NCI-H2196 treated with DMSO at 0.1 percent for 48 hours (cell line): ENCODE measurements around the gene AGBL1.
"Not testable (repeated sequence)": the region's sequence is repeated elsewhere in the genome, so short reads cannot be mapped to it uniquely, and the experiment has no call there.

Source experiments
- DNase-seq: peaks from one replicate; lab custom pipeline; 2025; ENCODE audit not compliant: unreplicated experiment; lab: John Stamatoyannopoulos, UW

AGBL1 gene

DNA sequence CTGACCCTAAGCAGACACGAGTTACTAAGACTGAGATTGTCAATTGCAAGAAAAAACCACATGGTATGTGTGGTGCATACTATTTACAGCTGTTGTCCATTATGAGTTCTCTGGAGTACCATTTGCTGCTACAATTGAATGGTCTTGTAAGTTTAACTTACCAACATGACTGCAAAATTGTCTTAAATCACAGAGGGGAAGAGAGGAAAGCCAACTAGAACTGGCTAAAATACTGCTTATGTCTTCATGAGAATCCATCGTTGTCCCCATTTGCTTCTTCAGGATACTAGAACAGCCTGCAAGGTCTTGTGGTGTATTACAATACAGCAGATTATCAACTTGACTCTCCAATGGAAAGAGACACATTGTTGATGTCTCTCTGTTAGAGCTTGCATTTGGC is 313.2 kb downstream of the AGBL1 start:
- no peak for DNase-seq

DNA sequence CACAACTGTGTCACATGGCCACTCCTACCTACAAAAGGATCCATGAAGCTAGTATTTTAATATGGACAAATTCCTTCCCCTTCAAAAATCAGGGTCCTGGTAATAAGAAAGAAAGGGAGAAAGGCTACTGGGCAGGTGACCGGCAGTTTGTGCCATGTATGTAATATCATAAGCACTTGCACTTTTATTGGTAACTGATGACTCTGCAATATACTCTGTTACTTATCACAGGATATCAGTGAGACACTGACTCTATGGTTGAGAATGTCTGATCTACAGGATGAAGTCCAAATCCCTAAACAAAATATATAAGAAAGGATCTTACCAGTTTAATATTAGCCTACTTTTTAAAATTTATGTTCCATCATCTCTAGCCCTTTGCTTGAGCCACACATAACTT is 315.2 kb downstream of the AGBL1 start:
- DNase-seq = no peak

GRCh38 chr15:86399041-86399954 is 319.6 kb downstream of the AGBL1 start:
- no peak for DNase-seq

DNA sequence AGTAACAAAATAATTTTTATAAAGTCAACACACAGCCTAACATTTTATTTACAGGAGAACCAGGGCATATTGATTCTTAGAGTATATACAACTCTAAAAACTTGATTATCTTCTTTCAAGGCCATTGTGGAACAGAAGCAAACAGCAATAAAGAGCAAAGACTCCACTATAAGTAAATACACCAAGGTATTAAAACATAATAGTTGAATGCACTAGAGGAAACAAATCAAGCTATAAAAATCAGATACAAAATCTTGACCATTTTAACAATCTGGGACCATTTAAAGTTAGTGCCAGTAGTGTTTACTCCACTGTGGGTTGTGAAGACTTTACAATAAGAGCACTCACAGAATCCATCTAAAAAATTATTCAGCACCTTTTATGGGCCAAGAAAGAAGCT is 323.6 kb downstream of the AGBL1 start:
- DNase-seq = no peak

GRCh38 chr15:86403914-86404583 is 324.4 kb downstream of the AGBL1 start:
- no peak for DNase-seq

DNA sequence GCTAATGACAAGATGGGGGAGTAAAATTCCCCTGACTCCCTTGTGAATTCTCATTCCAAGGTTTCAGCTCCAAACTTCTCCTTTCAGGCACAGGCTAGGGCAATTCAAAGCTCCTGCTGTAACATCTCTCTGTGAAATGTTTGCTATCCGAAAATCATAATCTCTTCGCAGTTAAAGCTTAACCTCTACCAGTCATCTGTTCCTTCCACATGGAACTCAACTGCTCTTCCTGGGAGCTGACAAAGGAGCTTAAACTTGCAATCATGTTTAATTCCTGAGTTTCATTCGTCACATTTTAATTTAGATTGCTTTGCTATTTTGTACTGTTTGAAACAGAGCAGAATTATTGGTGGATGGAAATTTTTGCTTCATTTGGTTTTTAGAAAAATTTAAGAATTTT is 328.6 kb downstream of the AGBL1 start:
- DNase-seq = no peak

- DNase-seq = no peak
Observed at GRCh38 chr15:86411916-86412315, 332.2 kb downstream of the AGBL1 start.

DNA sequence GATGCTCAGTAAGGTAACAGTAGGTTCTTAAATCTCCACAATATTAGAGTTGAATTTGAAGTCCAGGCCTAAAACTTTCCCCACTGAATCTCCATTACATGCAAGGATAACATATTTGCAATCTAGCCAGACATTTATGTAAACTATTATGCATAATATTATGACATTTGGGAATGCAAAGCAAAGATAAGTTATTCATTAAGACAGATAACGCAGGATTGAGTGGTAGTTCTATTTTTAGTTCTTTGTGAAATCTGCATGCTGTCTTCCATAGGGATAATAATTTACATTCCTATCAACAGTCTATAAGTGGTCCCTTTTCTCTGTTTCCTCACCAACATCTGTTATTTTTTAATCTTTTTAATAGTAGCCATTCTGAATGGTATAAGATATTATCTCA is 333.5 kb downstream of the AGBL1 start:
- DNase-seq = no peak

DNA sequence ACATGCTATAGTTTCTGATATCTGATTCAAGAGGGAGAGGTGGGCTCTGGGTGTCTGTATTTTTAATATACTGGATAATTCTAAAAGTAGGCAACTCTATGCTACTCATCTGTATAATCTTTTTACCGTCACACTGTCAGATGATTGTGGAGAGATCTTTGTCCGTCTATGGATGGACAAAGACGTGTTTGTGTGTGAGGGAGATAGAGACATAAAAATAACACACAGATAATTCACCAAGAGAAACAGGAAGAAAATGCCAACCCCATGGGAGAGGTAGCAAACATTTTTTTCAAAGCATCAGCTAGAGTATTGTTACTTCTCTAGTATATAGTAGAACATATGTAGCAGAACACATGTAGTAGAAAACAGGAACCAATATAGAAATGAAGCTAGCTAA is 346.1 kb downstream of the AGBL1 start:
- DNase-seq = no peak

- DNase-seq = no peak
Observed at GRCh38 chr15:86432861-86433260, 353.2 kb downstream of the AGBL1 start.

GRCh38 chr15:86433983-86434382 is 354.3 kb downstream of the AGBL1 start:
- no peak for DNase-seq

- DNase-seq = no peak
Observed at GRCh38 chr15:86439614-86440013, 359.9 kb downstream of the AGBL1 start.

DNA sequence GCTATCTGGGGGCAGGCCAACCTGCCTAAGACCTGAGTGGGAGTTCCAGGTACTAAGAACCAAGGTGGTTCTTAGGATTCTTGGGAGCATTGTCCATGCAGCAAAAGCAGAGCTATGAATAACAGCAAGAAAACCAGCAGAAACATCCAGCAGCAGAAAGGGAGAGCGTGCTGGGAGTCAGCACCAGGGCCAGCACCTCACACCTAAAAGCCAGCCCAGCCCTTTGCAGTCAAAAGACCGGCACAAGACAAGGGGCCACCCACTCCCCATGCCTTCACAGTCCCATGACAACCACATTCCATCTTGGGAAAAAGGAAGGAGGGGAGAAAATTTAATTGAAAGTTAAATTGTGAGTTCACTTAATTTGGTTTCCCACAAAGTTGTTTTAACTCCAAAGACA is 364.9 kb downstream of the AGBL1 start:
- no peak for DNase-seq

DNA sequence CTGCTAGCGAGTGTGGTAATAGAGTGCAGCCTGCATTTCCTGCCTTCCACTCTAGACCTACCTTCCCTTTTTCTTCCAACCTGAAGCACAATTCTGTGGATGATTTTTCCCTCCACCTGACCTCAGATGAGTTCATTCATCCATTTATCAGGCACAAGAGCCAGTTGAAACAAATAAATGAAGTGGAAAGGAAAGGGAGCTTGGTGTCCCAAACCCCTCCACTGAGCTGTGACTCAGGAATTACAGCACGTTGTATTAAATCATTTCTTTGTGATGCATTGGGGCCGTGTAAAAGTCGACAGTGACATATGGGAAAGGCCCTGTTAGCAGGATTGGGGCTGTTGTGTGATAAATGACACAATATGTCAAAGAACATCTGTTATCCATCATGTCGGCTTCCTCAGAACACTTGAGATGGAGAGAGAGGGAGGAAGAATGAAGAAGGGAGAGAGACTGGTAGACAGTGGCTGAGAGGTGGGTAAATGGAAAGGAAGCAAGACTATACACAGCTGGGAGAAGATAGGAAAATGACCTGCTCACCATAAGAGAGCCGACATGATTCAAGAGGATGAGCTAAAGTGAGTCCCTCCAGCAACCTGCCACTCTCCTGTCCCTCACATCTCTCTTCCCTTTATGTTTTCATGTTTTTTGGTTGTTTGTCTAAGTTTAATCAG is 366.0 kb downstream of the AGBL1 start:
- DNase-seq = no peak

GRCh38 chr15:86446253-86446640 is 366.6 kb downstream of the AGBL1 start:
- DNase-seq = no peak

DNA sequence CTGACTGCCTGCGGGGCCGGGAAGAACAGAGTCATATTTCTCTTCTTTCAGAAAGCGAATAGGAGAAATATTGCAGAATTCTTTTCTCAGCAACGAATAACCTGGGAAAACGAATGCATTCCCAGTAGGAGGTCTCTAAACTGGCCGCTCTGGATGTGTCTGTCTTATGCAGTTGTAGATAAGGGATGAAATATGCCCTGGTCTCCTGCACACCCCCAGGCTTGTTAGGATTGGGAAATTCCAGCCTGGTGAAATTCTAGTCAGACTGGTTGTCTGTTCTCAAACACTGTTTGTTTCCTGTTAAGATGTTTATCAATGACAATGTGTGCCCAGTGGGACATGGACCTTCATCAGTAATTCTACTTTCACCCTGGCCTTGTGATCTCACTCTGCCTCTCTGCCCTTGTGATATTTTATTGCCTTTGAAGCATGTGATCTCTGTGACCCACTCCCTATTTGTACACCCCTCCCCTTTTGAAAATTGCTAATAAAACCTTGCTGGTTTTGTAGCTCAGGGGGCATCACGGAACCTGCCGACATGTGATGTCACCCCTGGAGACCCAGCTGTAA is 385.9 kb downstream of the AGBL1 start:
- not testable (repeated sequence) for DNase-seq

GRCh38 chr15:86481720-86482119 is 402.0 kb downstream of the AGBL1 start:
- DNase-seq = no peak

- DNase-seq = no peak
Observed at GRCh38 chr15:86483936-86484335, 404.3 kb downstream of the AGBL1 start.

DNA sequence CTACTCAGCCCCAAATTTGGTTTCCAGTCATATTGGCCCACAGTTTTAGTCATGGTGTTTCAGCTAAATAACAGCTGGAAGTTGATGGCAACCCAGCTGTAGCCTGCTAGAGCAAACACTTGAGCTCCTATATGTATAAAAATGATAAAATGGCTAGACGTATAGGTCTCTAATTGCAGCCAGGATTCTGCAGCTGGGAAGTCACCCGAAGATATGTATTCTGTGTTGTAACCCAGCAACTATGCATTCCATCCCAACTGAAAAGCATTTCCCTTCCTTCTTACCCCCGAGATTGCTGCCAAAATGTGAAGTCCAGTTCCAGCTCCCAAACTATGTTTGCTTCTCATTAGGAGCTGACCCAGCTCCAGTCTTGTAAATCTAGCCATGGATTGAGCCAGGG is 408.4 kb downstream of the AGBL1 start:
- no peak for DNase-seq

- DNase-seq = no peak
Observed at GRCh38 chr15:86489981-86490380, 410.3 kb downstream of the AGBL1 start.

DNA sequence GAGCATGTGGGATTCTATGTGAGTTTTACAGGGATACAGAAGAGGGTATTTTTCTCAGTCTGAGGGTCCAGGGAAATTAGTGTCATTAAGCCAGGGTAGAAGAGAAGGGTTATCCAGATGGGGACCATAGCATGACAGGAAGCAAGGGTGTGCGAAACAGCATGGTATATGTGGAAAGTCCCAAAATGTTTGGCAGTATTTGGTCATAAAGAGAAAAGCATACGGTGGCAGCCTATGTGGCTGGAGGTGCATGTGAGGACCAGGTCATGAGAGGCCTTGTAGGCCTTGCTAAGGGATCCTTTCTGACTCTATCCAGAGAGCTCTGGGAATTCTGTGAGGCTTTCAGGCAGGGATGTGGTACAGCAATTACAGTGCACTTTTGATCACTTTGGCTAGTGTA is 411.4 kb downstream of the AGBL1 start:
- DNase-seq = no peak

DNA sequence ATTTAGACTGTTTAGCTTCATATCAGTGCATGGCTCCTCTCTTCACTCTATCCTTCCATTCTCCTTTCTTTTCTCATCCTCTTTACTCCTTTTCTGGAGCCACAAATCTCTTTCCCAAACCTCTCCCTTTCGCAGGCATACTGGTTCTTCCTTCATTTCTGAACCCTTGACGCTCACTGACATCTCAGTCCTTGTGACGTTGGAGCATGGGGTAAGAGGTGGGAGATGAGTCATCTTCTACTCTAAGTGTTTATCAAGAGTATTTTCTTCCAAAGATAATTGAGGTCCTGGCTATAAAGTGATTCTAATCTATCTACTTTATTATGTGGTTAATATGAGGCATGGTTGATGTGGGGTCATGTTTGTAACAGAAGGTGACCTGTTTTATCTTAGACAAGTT is 414.2 kb downstream of the AGBL1 start:
- DNase-seq = no peak
